Measurements from ENCODE around the gene EFHC1. TPM values are rescaled to one million over a fixed set of nuclear protein-coding genes. Genes with fewer than 3 reads are reported as not detected.
A peak's percentile ranks its signal among the peaks of the same experiment; 100 is the strongest.

Gene EFHC1
- total RNA-seq, 1 donor from 2014 or later: 9.6 TPM

- Mint-ChIP-seq H3K4me3 (ENCODE audit: unreplicated experiment) (no peak overlapping the region), H3K27ac (ENCODE audit: unreplicated experiment) (peak overlapping the region; percentile 74), H3K9me3 (ENCODE audit: low read depth) (no peaks in the 10 kb centered on the region), H3K36me3 (ENCODE audit: low read depth) (peaks cover 11% of the 10 kb centered on the region), H3K4me1 (ENCODE audit: low read depth) (peaks cover 100% of the 10 kb centered on the region), H3K27me3 (ENCODE audit: low read depth) (no peaks in the 10 kb centered on the region)
- TF ChIP-seq CTCF (IDR thresholded peaks at IDR 0.05): no peak
- DNase-seq (ENCODE audit: low spot score): no peak
Observed at GRCh38 chr6:52548999-52549398, 128.9 kb downstream of the EFHC1 start.

- TF ChIP-seq CTCF (IDR thresholded peaks at IDR 0.05): no peak
- Mint-ChIP-seq H3K4me3 (ENCODE audit: unreplicated experiment) (no peak overlapping the region), H3K27ac (ENCODE audit: unreplicated experiment) (peak overlapping the region; percentile 74), H3K27me3 (ENCODE audit: low read depth) (no peaks in the 10 kb centered on the region), H3K36me3 (ENCODE audit: low read depth) (peaks cover 11% of the 10 kb centered on the region), H3K9me3 (ENCODE audit: low read depth) (no peaks in the 10 kb centered on the region), H3K4me1 (ENCODE audit: low read depth) (peaks cover 96% of the 10 kb centered on the region)
- no peak for DNase-seq (ENCODE audit: low spot score)
Observed at GRCh38 chr6:52549428-52549827, 129.3 kb downstream of the EFHC1 start.

- Mint-ChIP-seq H3K9me3 (ENCODE audit: low read depth) (no peaks in the 10 kb centered on the region), H3K27me3 (ENCODE audit: low read depth) (no peaks in the 10 kb centered on the region), H3K4me1 (ENCODE audit: low read depth) (peaks cover 94% of the 10 kb centered on the region), H3K4me3 (ENCODE audit: unreplicated experiment) (no peak overlapping the region), H3K27ac (ENCODE audit: unreplicated experiment) (peak overlapping the region; percentile 98), H3K36me3 (ENCODE audit: low read depth) (peaks cover 11% of the 10 kb centered on the region)
- no peak for DNase-seq (ENCODE audit: low spot score)
- TF ChIP-seq CTCF (IDR thresholded peaks at IDR 0.05): no peak
Observed at GRCh38 chr6:52550014-52550575, 130.0 kb downstream of the EFHC1 start.

GRCh38 chr6:52550870-52551269 lies 130.7 kb downstream of the EFHC1 start:
- no peak for DNase-seq (ENCODE audit: low spot score)
- Mint-ChIP-seq H3K4me1 (ENCODE audit: low read depth) (peaks cover 94% of the 10 kb centered on the region), H3K4me3 (ENCODE audit: unreplicated experiment) (no peak overlapping the region), H3K36me3 (ENCODE audit: low read depth) (peaks cover 11% of the 10 kb centered on the region), H3K27ac (ENCODE audit: unreplicated experiment) (peak overlapping the region; percentile 98), H3K9me3 (ENCODE audit: low read depth) (no peaks in the 10 kb centered on the region), H3K27me3 (ENCODE audit: low read depth) (no peaks in the 10 kb centered on the region)
- TF ChIP-seq CTCF (IDR thresholded peaks at IDR 0.05): no peak

- DNase-seq (ENCODE audit: low spot score): no peak
- TF ChIP-seq CTCF (IDR thresholded peaks at IDR 0.05): peak; percentile 30
- peak overlapping the region; percentile 62 for H3K4me3 Mint-ChIP-seq (ENCODE audit: unreplicated experiment)
Observed at GRCh38 chr6:52551483-52552277, 131.5 kb downstream of the EFHC1 start.

More at GRCh38 chr6:52551483-52552277, 131.5 kb downstream of the EFHC1 start:
- Mint-ChIP-seq H3K27me3 (ENCODE audit: low read depth) (no peaks in the 10 kb centered on the region), H3K4me1 (ENCODE audit: low read depth) (peaks cover 94% of the 10 kb centered on the region), H3K9me3 (ENCODE audit: low read depth) (no peaks in the 10 kb centered on the region), H3K36me3 (ENCODE audit: low read depth) (peaks cover 6% of the 10 kb centered on the region), H3K27ac (ENCODE audit: unreplicated experiment) (peak overlapping the region; percentile 98)
